ENCODE measurements around the gene DYRK1B.

DYRK1B gene

DNA sequence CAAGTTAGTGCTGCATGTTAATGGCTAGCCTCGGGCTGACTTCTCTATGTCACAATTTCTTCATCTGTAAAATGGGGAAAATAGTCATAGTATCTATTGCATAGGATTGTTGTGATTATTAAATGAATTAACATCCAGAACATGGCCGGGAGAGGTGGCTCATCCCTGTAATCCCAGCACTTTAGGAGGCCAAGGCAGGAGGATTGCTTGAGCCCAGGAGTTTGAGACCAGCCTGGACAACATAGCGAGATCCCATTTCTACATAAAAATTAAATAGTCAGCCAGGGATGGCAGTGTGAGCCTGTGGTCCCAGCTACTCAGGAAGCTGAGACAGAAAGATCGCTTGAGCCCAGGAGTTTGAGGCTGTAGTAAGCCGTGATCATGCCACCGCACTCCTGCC is 34.0 kb upstream of the DYRK1B start:
- no peak overlapping the region for H3K9ac ChIP-seq (ENCODE audit: low read length)
- no peak overlapping the region for H4K8ac ChIP-seq (ENCODE audit: low read length)
- H3K14ac ChIP-seq (ENCODE audit: low read length in 2 of 2), result no peak overlapping the region
- WGBS, result 94% methylated on average over 3 of the region's 6 CpGs
- no peak overlapping the region for H2BK120ac ChIP-seq (ENCODE audit: low read depth, low read length)
- H3K23ac ChIP-seq (ENCODE audit: low read length in 2 of 2), result no peak overlapping the region
- no peak overlapping the region for H3K4me2 ChIP-seq (ENCODE audit: low read length, poor library complexity, severe bottlenecking)
- no peak for DNase-seq
- no peak overlapping the region for H2BK12ac ChIP-seq (ENCODE audit: low read length in 2 of 2)
- peaks cover 2% of the 10 kb centered on the region for H3K4me1 ChIP-seq (ENCODE audit: control insufficient read depth, insufficient read depth, low read depth, low read length)
- no peak overlapping the region for H3K4ac ChIP-seq (ENCODE audit: low read depth in 1 of 2, low read length in 2 of 2)
- no peaks in the 10 kb centered on the region for H3K79me1 ChIP-seq (replicated peaks; ENCODE audit: low read length, poor library complexity, severe bottlenecking)
- H3K4me3 ChIP-seq (ENCODE audit: insufficient read depth in 1 of 2, low read depth in 1 of 2, low read length in 2 of 2), result no peak overlapping the region
- H2AK5ac ChIP-seq (ENCODE audit: low read length, severe bottlenecking), result no peak overlapping the region
- peaks cover 0 to 4% of the 10 kb centered on the region in 2 experiments for H3K27me3 ChIP-seq (ENCODE audit: control insufficient read depth in 1 of 2, insufficient read depth in 1 of 2, low read length in 2 of 2)
- H2BK5ac ChIP-seq (ENCODE audit: low read depth, low read length, poor library complexity, severe bottlenecking), result no peak overlapping the region
- H3K36me3 ChIP-seq (ENCODE audit: control insufficient read depth in 1 of 2, insufficient read depth in 2 of 2, low read depth in 1 of 2, low read length in 2 of 2), result no peaks in the 10 kb centered on the region
- no peak overlapping the region for H3K18ac ChIP-seq (ENCODE audit: low read depth in 1 of 2, low read length in 2 of 2)
- no peaks in the 10 kb centered on the region for H3K9me3 ChIP-seq (ENCODE audit: control insufficient read depth, low read length)
- H2AFZ ChIP-seq (ENCODE audit: low read depth, low read length), result no peak overlapping the region
- H3K27ac ChIP-seq (ENCODE audit: low read length, poor library complexity, severe bottlenecking), result no peak overlapping the region
- H2BK15ac ChIP-seq (ENCODE audit: low read depth, poor library complexity, severe bottlenecking), result no peak overlapping the region
- no peak overlapping the region for H4K91ac ChIP-seq (ENCODE audit: low read length)

GRCh38 chr19:39867133-39867532 is 33.2 kb upstream of the DYRK1B start:
- no peak overlapping the region for H3K9ac ChIP-seq (ENCODE audit: low read length)
- no peak overlapping the region for H2AFZ ChIP-seq (ENCODE audit: low read depth, low read length)
- H3K9me3 ChIP-seq (ENCODE audit: control insufficient read depth, low read length), result no peaks in the 10 kb centered on the region
- 88% methylated on average over 2 of the region's 2 CpGs for WGBS
- no peak overlapping the region for H2AK5ac ChIP-seq (ENCODE audit: low read length, severe bottlenecking)
- H3K23ac ChIP-seq (ENCODE audit: low read length in 2 of 2), result no peak overlapping the region
- H3K4ac ChIP-seq (ENCODE audit: low read depth in 1 of 2, low read length in 2 of 2), result no peak overlapping the region
- no peak overlapping the region for H3K14ac ChIP-seq (ENCODE audit: low read length in 2 of 2)
- H2BK12ac ChIP-seq (ENCODE audit: low read length in 2 of 2), result no peak overlapping the region
- H2BK5ac ChIP-seq (ENCODE audit: low read depth, low read length, poor library complexity, severe bottlenecking), result no peak overlapping the region
- no peak overlapping the region for H3K4me2 ChIP-seq (ENCODE audit: low read length, poor library complexity, severe bottlenecking)
- H3K36me3 ChIP-seq (ENCODE audit: control insufficient read depth in 1 of 2, insufficient read depth in 2 of 2, low read depth in 1 of 2, low read length in 2 of 2), result no peaks in the 10 kb centered on the region
- H4K8ac ChIP-seq (ENCODE audit: low read length), result no peak overlapping the region
- H3K27me3 ChIP-seq (ENCODE audit: control insufficient read depth in 1 of 2, insufficient read depth in 1 of 2, low read length in 2 of 2), result peaks cover 0 to 4% of the 10 kb centered on the region in 2 experiments
- no peak overlapping the region for H4K91ac ChIP-seq (ENCODE audit: low read length)
- H2BK15ac ChIP-seq (ENCODE audit: low read depth, poor library complexity, severe bottlenecking), result no peak overlapping the region
- H3K4me3 ChIP-seq (ENCODE audit: insufficient read depth in 1 of 2, low read depth in 1 of 2, low read length in 2 of 2), result no peak overlapping the region
- H3K4me1 ChIP-seq (ENCODE audit: control insufficient read depth, insufficient read depth, low read depth, low read length), result peaks cover 2% of the 10 kb centered on the region
- DNase-seq, result no peak
- no peak overlapping the region for H3K18ac ChIP-seq (ENCODE audit: low read depth in 1 of 2, low read length in 2 of 2)
- no peak overlapping the region for H3K27ac ChIP-seq (ENCODE audit: low read length, poor library complexity, severe bottlenecking)
- H2BK120ac ChIP-seq (ENCODE audit: low read depth, low read length), result no peak overlapping the region
- H3K79me1 ChIP-seq (replicated peaks; ENCODE audit: low read length, poor library complexity, severe bottlenecking), result no peaks in the 10 kb centered on the region

- no peak overlapping the region for H4K91ac ChIP-seq (ENCODE audit: low read length)
- H3K36me3 ChIP-seq (ENCODE audit: control insufficient read depth in 1 of 2, insufficient read depth in 2 of 2, low read depth in 1 of 2, low read length in 2 of 2), result no peaks in the 10 kb centered on the region
- H3K23ac ChIP-seq (ENCODE audit: low read length in 2 of 2), result no peak overlapping the region
- no peak overlapping the region for H2AFZ ChIP-seq (ENCODE audit: low read depth, low read length)
- H3K27me3 ChIP-seq (ENCODE audit: control insufficient read depth in 1 of 2, insufficient read depth in 1 of 2, low read length in 2 of 2), result peaks cover 0 to 4% of the 10 kb centered on the region in 2 experiments
- no peak for DNase-seq
- H3K4me2 ChIP-seq (ENCODE audit: low read length, poor library complexity, severe bottlenecking), result no peak overlapping the region
- H2BK12ac ChIP-seq (ENCODE audit: low read length in 2 of 2), result no peak overlapping the region
- no peaks in the 10 kb centered on the region for H3K9me3 ChIP-seq (ENCODE audit: control insufficient read depth, low read length)
- WGBS, result 84% methylated on average over 4 of the region's 5 CpGs
- no peak overlapping the region for H2BK5ac ChIP-seq (ENCODE audit: low read depth, low read length, poor library complexity, severe bottlenecking)
- no peak overlapping the region for H3K9ac ChIP-seq (ENCODE audit: low read length)
- H2AK5ac ChIP-seq (ENCODE audit: low read length, severe bottlenecking), result no peak overlapping the region
- H3K27ac ChIP-seq (ENCODE audit: low read length, poor library complexity, severe bottlenecking), result no peak overlapping the region
- H3K18ac ChIP-seq (ENCODE audit: low read depth in 1 of 2, low read length in 2 of 2), result no peak overlapping the region
- H2BK15ac ChIP-seq (ENCODE audit: low read depth, poor library complexity, severe bottlenecking), result no peak overlapping the region
- no peak overlapping the region for H3K14ac ChIP-seq (ENCODE audit: low read length in 2 of 2)
- no peak overlapping the region for H3K4me3 ChIP-seq (ENCODE audit: insufficient read depth in 1 of 2, low read depth in 1 of 2, low read length in 2 of 2)
- H3K79me1 ChIP-seq (replicated peaks; ENCODE audit: low read length, poor library complexity, severe bottlenecking), result no peaks in the 10 kb centered on the region
- H3K4me1 ChIP-seq (ENCODE audit: control insufficient read depth, insufficient read depth, low read depth, low read length), result peaks cover 2% of the 10 kb centered on the region
- H4K8ac ChIP-seq (ENCODE audit: low read length), result no peak overlapping the region
- H2BK120ac ChIP-seq (ENCODE audit: low read depth, low read length), result no peak overlapping the region
- no peak overlapping the region for H3K4ac ChIP-seq (ENCODE audit: low read depth in 1 of 2, low read length in 2 of 2)
These were observed 32.0 kb upstream of the DYRK1B start for GRCh38 chr19:39865953-39866352.

DNA sequence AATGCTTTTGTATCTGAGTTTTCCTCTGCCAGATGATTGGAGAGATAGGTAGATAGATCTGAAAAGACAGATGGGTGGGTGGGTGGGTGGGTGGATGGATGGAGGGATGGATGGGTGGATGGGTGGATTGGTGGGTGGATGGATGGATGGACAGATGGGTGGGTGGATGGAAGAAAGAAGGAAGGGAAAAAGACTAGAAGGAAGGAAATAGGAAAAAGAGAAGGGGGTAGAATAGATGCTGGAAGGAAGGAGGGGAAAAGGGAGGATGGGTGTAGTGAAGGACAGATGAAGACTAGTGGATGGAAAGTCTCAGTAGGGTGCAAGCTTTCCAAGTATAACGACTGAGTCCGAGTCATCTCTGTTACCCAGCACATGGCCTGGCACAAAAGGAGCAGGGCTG is 31.2 kb upstream of the DYRK1B start:
- Histone ChIP-seq H3K4me2 (ENCODE audit: low read length, poor library complexity, severe bottlenecking) (no peak overlapping the region), H3K27me3 (ENCODE audit: control insufficient read depth in 1 of 2, insufficient read depth in 1 of 2, low read length in 2 of 2) (peaks cover 0 to 4% of the 10 kb centered on the region in 2 experiments), H3K23ac (ENCODE audit: low read length in 2 of 2) (no peak overlapping the region), H3K14ac (ENCODE audit: low read length in 2 of 2) (no peak overlapping the region), H4K91ac (ENCODE audit: low read length) (no peak overlapping the region), H3K9me3 (ENCODE audit: control insufficient read depth, low read length) (no peaks in the 10 kb centered on the region), H3K36me3 (ENCODE audit: control insufficient read depth in 1 of 2, insufficient read depth in 2 of 2, low read depth in 1 of 2, low read length in 2 of 2) (no peaks in the 10 kb centered on the region), H2BK120ac (ENCODE audit: low read depth, low read length) (no peak overlapping the region), H2BK12ac (ENCODE audit: low read length in 2 of 2) (no peak overlapping the region), H3K27ac (ENCODE audit: low read length, poor library complexity, severe bottlenecking) (no peak overlapping the region), H3K4me1 (ENCODE audit: control insufficient read depth, insufficient read depth, low read depth, low read length) (peaks cover 2% of the 10 kb centered on the region), H3K4me3 (ENCODE audit: insufficient read depth in 1 of 2, low read depth in 1 of 2, low read length in 2 of 2) (no peak overlapping the region), H4K8ac (ENCODE audit: low read length) (no peak overlapping the region), H2AK5ac (ENCODE audit: low read length, severe bottlenecking) (no peak overlapping the region), H3K4ac (ENCODE audit: low read depth in 1 of 2, low read length in 2 of 2) (no peak overlapping the region), H3K9ac (ENCODE audit: low read length) (no peak overlapping the region), H3K18ac (ENCODE audit: low read depth in 1 of 2, low read length in 2 of 2) (no peak overlapping the region), H2BK15ac (ENCODE audit: low read depth, poor library complexity, severe bottlenecking) (no peak overlapping the region), H2BK5ac (ENCODE audit: low read depth, low read length, poor library complexity, severe bottlenecking) (no peak overlapping the region), H3K79me1 (replicated peaks; ENCODE audit: low read length, poor library complexity, severe bottlenecking) (no peaks in the 10 kb centered on the region), H2AFZ (ENCODE audit: low read depth, low read length) (no peak overlapping the region)
- 92% methylated on average over 2 of the region's 2 CpGs for WGBS
- DNase-seq, result no peak
